Ascending aorta (tissue), 2 donors: Measurements from ENCODE around the gene COQ10A. TPM values are rescaled to one million over a fixed set of nuclear protein-coding genes. Genes with fewer than 3 reads are reported as not detected.

Experiments used
- DNase-seq, 2 donors: peaks; one replicate each; pipeline ENCODE4 v3.0.0-alpha.2; 2019; ENCODE audit warnings: low spot score in 2 of 2
- H3K27ac ChIP-seq, 2 donors: fragments of 200-600 bp; sonication (generic); one replicate each; pipeline ENCODE4 v1.5.1; 2016 to 2017; ENCODE audit warnings: mild to moderate bottlenecking in 1 of 2
- H3K27me3 ChIP-seq: fragments of 200-600 bp; sonication (generic); one replicate; pipeline ENCODE4 v1.5.1; 2017
- H3K36me3 ChIP-seq, 2 donors: fragments of 200-600 bp; sonication (generic); one replicate each; pipeline ENCODE4 v1.5.1; 2016
- H3K4me1 ChIP-seq, 2 donors: fragments of 200-600 bp; sonication (generic); one replicate each; pipeline ENCODE4 v1.5.1; 2016 to 2017; ENCODE audit warnings: mild to moderate bottlenecking in 1 of 2
- H3K4me3 ChIP-seq, 2 donors: fragments of 200-600 bp; sonication (generic); one replicate each; pipeline ENCODE4 v1.5.1; 2016 to 2017; ENCODE audit warnings: mild to moderate bottlenecking in 1 of 2
- H3K9me3 ChIP-seq, 2 donors: fragments of 200-600 bp; sonication (generic); one replicate each; pipeline ENCODE4 v1.5.1; 2016
- CTCF ChIP-seq, 3 experiments: fragments of 200-600 bp in 2 of 3; fragments of 450-650 bp in 1 of 3; sonication (generic) in 2 of 3; IDR thresholded peaks; one replicate each; pipeline ENCODE4 v1.5.1; 2016 to 2019; ENCODE audit warnings: antibody characterized with exemption in 3 of 3, mild to moderate bottlenecking in 1 of 3, moderate library complexity in 1 of 3
- intact Hi-C: fragments of 100-400 bp; cut with DNase I; formaldehyde crosslinking; loops from one replicate; pipeline ENCODE4 v1.15.1; 2023
- total RNA-seq: library from RNA; depleted of rRNA; stranded (reverse); fragments of >200 nt; gene quantifications from one replicate; pipeline ENCODE4 v1.1.0, GENCODE V29; 2016

The COQ10A gene
- total RNA-seq, 1 donor from 2014 or later = 4.8 TPM

DNA sequence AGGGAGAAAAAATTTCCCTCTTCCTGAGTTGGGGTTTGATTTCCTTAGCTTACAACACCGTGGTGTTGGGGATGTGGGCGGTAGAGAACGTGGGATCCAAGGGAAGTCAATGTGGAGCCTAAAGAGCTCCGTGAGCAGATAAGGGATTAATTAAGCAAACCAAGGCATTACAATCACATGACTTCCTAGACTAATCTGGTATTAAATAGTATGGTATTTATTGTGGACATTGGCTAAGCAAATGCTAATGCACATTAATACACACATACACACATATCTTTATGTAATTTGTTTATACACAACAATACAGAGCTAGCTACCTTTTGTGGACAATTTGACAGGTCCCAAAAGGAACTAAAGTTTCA, 44.2 kb upstream of the COQ10A start:
- peak overlapping the region; percentile 70 to 92 for H3K4me3 ChIP-seq
- TF ChIP-seq CTCF (IDR thresholded peaks at IDR 0.05) = no peak
- H3K27ac ChIP-seq = peak overlapping the region; percentile 98 to 100
- no peak for DNase-seq
- H3K9me3 ChIP-seq = no peaks in the 10 kb centered on the region
- intact Hi-C loops = no loop called here
- H3K27me3 ChIP-seq = no peaks in the 10 kb centered on the region
- peaks cover 0 to 12% of the 10 kb centered on the region in 2 donors for H3K36me3 ChIP-seq
- peaks cover 17 to 44% of the 10 kb centered on the region in 2 donors for H3K4me1 ChIP-seq

GRCh38 chr12:56223571-56224101, 43.1 kb upstream of the COQ10A start:
- intact Hi-C loops = loop anchor here (1.0 kb wide), 5 partner anchors 30 to 104 kb away; partner anchors contain the start of genes ANKRD52, CS and SMARCC2
- H3K27ac ChIP-seq = peak overlapping the region; percentile 98 to 100
- TF ChIP-seq CTCF (IDR thresholded peaks at IDR 0.05) = no peak
- H3K27me3 ChIP-seq = no peaks in the 10 kb centered on the region
- H3K36me3 ChIP-seq = peaks cover 0 to 14% of the 10 kb centered on the region in 2 donors
- H3K9me3 ChIP-seq = no peaks in the 10 kb centered on the region
- peaks cover 17 to 41% of the 10 kb centered on the region in 2 donors for H3K4me1 ChIP-seq
- no peak for DNase-seq
- peak overlapping the region; percentile 35 to 78 for H3K4me3 ChIP-seq

GRCh38 chr12:56224102-56224701, 42.5 kb upstream of the COQ10A start, which contains the start of gene NABP2:
TSS of gene NABP2 (plus strand) at chr12:56224342. CDS start at chr12:56224857, 515 bp downstream.
- H3K27ac ChIP-seq = peak within 1 kb of the TSS; percentile 98 to 100
- peak; percentile 93 to 99 for DNase-seq
- peaks cover 0 to 20% of the 10 kb centered on the region in 2 donors for H3K36me3 ChIP-seq
- intact Hi-C loops = loop anchor here (1.0 kb wide), 5 partner anchors 31 to 105 kb away; partner anchors contain the start of genes ANKRD52, CS and SMARCC2
- TF ChIP-seq CTCF (IDR thresholded peaks at IDR 0.05) = peak; percentile 82 to 96 (median 87)
- peaks cover 16 to 36% of the 10 kb centered on the region in 2 donors for H3K4me1 ChIP-seq
- no peaks in the 10 kb centered on the region for H3K27me3 ChIP-seq
- H3K9me3 ChIP-seq = no peaks in the 10 kb centered on the region
- peak within 1 kb of the TSS; percentile 69 to 78 for H3K4me3 ChIP-seq

GRCh38 chr12:56224954-56225353, 41.8 kb upstream of the COQ10A start:
- intact Hi-C loops = loop anchor here (1.0 kb wide), 5 partner anchors 32 to 106 kb away; partner anchors contain the start of genes ANKRD52, CS and SMARCC2
- Histone ChIP-seq H3K4me3 (peak overlapping the region; percentile 69 to 78), H3K27ac (peak overlapping the region; percentile 82 to 86), H3K27me3 (no peaks in the 10 kb centered on the region), H3K36me3 (peaks cover 0 to 19% of the 10 kb centered on the region in 2 donors), H3K9me3 (no peaks in the 10 kb centered on the region), H3K4me1 (peaks cover 8 to 28% of the 10 kb centered on the region in 2 donors)
- DNase-seq = no peak
- TF ChIP-seq CTCF (IDR thresholded peaks at IDR 0.05) = no peak

DNA sequence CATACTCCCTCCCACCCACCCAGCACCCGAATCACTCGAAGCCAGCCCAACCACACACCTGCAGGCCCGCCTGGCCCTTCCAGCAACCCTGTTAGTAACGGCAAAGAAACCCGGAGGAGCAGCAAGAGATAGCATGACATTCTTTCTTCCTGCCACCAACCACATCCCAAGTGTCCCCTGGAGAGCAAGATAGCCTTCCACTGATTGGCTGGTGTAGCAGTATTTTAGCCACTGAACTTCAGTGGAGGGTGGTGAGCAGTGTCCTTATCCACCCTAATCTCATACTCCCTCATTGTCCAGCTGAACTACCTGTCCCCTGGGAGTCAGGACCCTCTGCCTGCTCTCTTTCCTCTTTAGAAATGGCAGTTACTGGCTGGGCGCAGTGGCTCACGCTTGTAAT, 37.7 kb upstream of the COQ10A start:
- no peak for DNase-seq
- H3K4me1 ChIP-seq = peaks cover 3 to 7% of the 10 kb centered on the region in 2 donors
- peaks cover 0 to 19% of the 10 kb centered on the region in 2 donors for H3K36me3 ChIP-seq
- H3K4me3 ChIP-seq = no peak overlapping the region
- TF ChIP-seq CTCF (IDR thresholded peaks at IDR 0.05) = no peak
- no peaks in the 10 kb centered on the region for H3K9me3 ChIP-seq
- no peak overlapping the region for H3K27ac ChIP-seq
- intact Hi-C loops = no loop called here
- H3K27me3 ChIP-seq = no peaks in the 10 kb centered on the region
